Measurements from ENCODE around the gene UBR2.

GRCh38 chr6:42525206-42525605 is 38.6 kb upstream of the UBR2 start:
- no peak for TF ChIP-seq CTCF (conservative IDR thresholded peaks at IDR 0.05)
- TF ChIP-seq EZH2 (IDR thresholded peaks at IDR 0.05; ENCODE audit: low read depth), result no peak

Data from PC-9 (cell line).